Measurements from ENCODE around the gene PLXDC1. TPM values are rescaled to one million over a fixed set of nuclear protein-coding genes. Genes with fewer than 3 reads are reported as not detected.
"Not testable (repeated sequence)": the region's sequence is repeated elsewhere in the genome, so short reads cannot be mapped to it uniquely, and the experiment has no call there.

PLXDC1 gene
- total RNA-seq, 1 donor from 2014 or later: 0.60 TPM

DNA sequence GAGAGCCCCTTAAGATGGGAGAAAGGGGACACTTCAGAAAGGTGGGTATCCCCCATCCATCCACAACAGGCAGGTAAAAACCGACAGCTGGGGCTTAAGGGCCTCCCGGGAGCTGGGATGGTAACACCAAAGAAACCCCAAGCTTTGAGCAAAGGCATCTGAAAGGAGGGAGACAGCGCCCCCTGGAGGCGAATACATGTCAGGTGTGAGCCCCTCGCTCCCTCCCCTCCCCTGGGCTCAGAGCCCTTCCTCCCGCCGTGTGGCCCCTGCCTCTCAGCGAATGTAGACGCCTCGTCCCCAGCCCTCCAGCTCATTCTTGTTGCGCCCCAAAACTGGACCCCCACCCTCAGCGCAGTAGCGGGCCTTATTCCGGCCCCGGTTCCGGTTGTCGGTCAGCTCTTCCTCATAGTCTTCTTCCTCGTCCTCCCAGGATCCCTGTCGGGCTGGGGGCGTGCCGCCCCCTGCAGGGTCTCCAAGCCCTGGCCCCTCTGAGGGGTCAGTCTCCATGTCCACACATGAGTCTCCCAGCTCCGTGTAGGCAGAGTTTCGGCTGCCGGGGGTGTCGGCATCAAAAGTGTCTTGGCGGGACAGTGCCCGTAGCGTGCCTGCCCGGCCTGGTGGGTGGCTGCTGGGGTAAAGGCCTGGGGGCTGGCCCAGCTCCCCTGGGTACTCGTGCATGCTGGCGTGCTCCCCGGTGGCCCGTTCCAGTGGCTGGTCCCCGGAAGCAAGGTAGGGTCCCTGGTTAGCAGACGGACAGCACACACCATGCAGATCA lies 23.7 kb upstream of the PLXDC1 start:
- intact Hi-C loops (cut with micrococcal nuclease): loop anchor here (1.0 kb wide), 3 partner anchors 10 to 192 kb away; no protein-coding TSS in a partner anchor
- Mint-ChIP-seq H3K27ac (no peak overlapping the region), H3K4me3 (no peak overlapping the region), H3K36me3 (ENCODE audit: low read depth) (peaks cover 9% of the 10 kb centered on the region), H3K27me3 (ENCODE audit: insufficient read depth) (peaks cover 5% of the 10 kb centered on the region), H3K9me3 (no peaks in the 10 kb centered on the region), H3K4me1 (ENCODE audit: low read depth) (peaks cover 7% of the 10 kb centered on the region)
- peak; percentile 58 for DNase-seq (ENCODE audit: low spot score)

DNA sequence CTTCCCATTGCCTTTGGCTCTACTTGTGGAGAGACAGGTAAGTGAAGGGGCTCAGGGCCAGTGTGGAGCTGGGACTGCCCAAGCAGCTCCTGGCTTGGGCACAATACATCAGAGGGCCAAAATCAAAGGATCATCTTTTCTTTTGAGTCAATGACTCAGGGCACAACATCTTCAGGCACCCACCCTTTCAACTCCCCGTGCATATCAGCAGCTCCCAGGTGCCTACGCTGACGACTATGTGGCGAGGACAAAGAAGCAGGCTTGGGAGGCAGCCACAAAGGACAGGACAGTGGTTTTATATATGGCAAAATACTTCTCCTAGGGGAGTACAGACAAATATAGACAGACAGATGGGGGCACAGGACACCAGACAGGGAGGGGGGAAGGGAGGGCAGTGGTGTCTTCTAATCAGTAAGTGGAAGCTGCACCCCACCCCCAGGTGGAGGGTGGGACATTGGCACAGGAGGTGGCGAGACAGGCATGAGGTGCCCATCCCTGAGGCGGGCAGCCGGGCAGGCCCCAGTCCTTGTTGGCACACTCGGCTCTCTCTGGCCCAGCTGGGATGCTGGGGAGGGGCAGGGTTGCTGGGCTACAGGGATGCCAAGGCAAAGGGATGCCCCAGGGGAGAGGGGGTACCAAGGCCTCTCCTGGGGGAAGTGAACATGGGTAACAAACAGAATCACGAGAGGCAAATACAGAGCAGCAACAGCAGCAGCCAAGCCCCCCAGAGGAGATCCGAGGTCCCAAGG lies 22.3 kb upstream of the PLXDC1 start:
- no peak for DNase-seq (ENCODE audit: low spot score)
- intact Hi-C loops (cut with micrococcal nuclease): no loop called here
- Mint-ChIP-seq H3K4me3 (no peak overlapping the region), H3K27me3 (ENCODE audit: insufficient read depth) (peaks cover 5% of the 10 kb centered on the region), H3K9me3 (no peaks in the 10 kb centered on the region), H3K4me1 (ENCODE audit: low read depth) (peaks cover 7% of the 10 kb centered on the region), H3K36me3 (ENCODE audit: low read depth) (peaks cover 9% of the 10 kb centered on the region), H3K27ac (no peak overlapping the region)

DNA sequence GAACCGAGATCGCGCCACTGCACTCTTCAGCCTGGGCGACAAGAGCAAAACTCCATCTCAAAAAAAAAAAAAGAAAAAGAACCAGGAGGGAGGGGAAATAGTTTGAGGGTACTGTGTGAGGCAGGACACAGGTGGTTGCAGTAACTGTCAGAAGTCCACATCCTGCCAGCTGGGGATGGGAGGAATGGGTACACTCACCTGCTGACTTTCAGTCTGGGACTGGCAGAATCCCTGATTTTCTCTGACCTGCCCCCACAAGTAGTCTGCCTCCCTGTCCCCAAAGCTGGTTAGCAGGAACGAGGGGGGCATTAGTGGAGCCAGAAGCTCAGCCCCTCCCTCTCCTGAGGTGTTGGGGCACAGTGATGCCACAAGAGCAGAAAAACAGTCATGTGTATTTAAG lies 21.6 kb upstream of the PLXDC1 start:
- intact Hi-C loops (cut with micrococcal nuclease): no loop called here
- H3K36me3 Mint-ChIP-seq (ENCODE audit: low read depth): peaks cover 8% of the 10 kb centered on the region
- peaks cover 7% of the 10 kb centered on the region for H3K4me1 Mint-ChIP-seq (ENCODE audit: low read depth)
- H3K4me3 Mint-ChIP-seq: no peak overlapping the region
- peaks cover 5% of the 10 kb centered on the region for H3K27me3 Mint-ChIP-seq (ENCODE audit: insufficient read depth)
- DNase-seq (ENCODE audit: low spot score): no peak
- H3K27ac Mint-ChIP-seq: no peak overlapping the region
- no peaks in the 10 kb centered on the region for H3K9me3 Mint-ChIP-seq

DNA sequence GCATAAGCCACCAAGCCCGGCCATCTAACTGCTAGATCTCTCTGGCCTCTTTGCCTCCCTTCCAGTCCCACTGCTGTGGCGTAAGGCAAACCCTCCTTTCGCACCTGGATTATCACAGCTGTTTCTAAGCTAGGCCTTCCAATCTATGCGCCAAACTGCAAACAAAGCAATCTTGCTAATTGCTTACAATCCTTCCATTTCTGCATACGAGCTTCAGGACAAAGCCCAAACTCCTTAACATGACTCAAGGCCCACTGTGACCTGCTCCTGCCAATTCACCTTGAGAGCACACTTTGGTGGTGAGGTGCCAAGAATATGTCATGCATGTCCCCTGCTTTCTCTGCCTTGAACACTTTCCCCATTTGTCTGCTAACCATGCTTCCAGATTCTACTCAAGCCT lies 20.5 kb upstream of the PLXDC1 start:
- DNase-seq (ENCODE audit: low spot score): no peak
- H3K4me3 Mint-ChIP-seq: no peak overlapping the region
- no peak overlapping the region for H3K27ac Mint-ChIP-seq
- peaks cover 11% of the 10 kb centered on the region for H3K27me3 Mint-ChIP-seq (ENCODE audit: insufficient read depth)
- intact Hi-C loops (cut with micrococcal nuclease): no loop called here
- peaks cover 17% of the 10 kb centered on the region for H3K4me1 Mint-ChIP-seq (ENCODE audit: low read depth)
- peaks cover 8% of the 10 kb centered on the region for H3K36me3 Mint-ChIP-seq (ENCODE audit: low read depth)
- H3K9me3 Mint-ChIP-seq: no peaks in the 10 kb centered on the region

DNA sequence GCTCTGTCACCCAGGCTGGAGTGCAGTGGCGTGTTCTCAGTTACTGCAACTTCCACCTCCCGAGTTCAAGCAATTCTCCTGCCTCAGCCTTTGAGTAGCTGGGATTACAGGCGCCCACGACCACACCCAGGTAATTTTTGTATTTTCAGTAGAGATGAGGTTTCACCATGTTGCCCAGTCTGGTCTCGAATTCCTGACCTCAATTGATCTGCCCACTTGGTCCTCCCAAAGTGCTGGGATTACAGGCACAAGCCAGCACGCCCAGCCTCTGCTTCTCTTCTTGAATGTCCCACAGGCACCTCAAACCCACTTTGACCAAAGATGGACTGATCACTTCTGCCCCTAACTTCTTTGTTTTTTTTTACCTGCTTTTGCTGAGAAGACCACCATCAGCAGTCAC lies 19.1 kb upstream of the PLXDC1 start:
- no peak for DNase-seq (ENCODE audit: low spot score)
- Mint-ChIP-seq H3K4me3 (no peak overlapping the region), H3K27me3 (ENCODE audit: insufficient read depth) (peaks cover 22% of the 10 kb centered on the region), H3K4me1 (ENCODE audit: low read depth) (peaks cover 28% of the 10 kb centered on the region), H3K9me3 (no peaks in the 10 kb centered on the region), H3K36me3 (ENCODE audit: low read depth) (no peaks in the 10 kb centered on the region), H3K27ac (no peak overlapping the region)
- intact Hi-C loops (cut with micrococcal nuclease): no loop called here

DNA sequence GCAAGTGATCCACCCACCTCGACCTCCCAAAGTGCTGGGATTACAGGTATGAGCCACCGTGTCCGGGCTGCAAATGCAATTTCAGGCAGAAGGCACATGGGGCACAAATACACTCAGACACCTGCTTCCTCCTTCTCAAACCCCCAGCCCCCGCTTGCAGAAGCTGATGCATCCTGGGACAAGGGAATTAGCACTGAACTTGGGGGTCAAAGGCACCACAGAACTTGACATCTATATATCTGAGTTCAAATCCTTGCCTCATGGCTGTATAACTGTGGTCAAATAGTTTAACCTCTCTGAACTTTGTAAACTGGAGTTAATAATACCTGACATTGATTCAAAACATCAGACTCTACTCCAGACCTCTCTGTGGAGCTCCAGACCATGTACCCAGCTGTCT lies 18.7 kb upstream of the PLXDC1 start:
- H3K36me3 Mint-ChIP-seq (ENCODE audit: low read depth): no peaks in the 10 kb centered on the region
- DNase-seq (ENCODE audit: low spot score): no peak
- H3K27ac Mint-ChIP-seq: no peak overlapping the region
- H3K4me1 Mint-ChIP-seq (ENCODE audit: low read depth): peaks cover 29% of the 10 kb centered on the region
- no peaks in the 10 kb centered on the region for H3K9me3 Mint-ChIP-seq
- H3K4me3 Mint-ChIP-seq: no peak overlapping the region
- peaks cover 24% of the 10 kb centered on the region for H3K27me3 Mint-ChIP-seq (ENCODE audit: insufficient read depth)
- intact Hi-C loops (cut with micrococcal nuclease): no loop called here

DNA sequence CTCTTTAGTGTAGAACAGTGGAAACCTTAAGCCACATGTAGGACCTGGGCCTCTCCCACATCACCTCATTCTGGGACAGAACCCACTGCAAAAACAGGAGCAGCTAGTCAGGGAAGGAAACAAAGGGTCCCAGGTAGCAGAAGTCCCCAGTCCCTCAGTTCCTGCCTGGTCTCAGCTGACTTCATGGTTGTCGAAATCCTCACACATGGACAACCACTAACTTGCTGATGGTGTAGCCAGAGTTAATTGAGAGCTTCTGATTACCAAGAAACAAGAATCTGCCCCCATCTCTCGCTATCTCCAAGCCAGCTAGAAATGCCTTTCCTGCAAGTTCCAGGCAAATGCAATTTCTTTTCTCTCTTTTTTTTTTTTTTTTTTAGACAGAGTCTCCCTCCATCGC lies 18.1 kb upstream of the PLXDC1 start:
- Mint-ChIP-seq H3K4me3 (no peak overlapping the region), H3K36me3 (ENCODE audit: low read depth) (no peaks in the 10 kb centered on the region), H3K4me1 (ENCODE audit: low read depth) (peaks cover 35% of the 10 kb centered on the region), H3K9me3 (no peaks in the 10 kb centered on the region), H3K27me3 (ENCODE audit: insufficient read depth) (peaks cover 30% of the 10 kb centered on the region), H3K27ac (no peak overlapping the region)
- DNase-seq (ENCODE audit: low spot score): no peak
- intact Hi-C loops (cut with micrococcal nuclease): no loop called here

DNA sequence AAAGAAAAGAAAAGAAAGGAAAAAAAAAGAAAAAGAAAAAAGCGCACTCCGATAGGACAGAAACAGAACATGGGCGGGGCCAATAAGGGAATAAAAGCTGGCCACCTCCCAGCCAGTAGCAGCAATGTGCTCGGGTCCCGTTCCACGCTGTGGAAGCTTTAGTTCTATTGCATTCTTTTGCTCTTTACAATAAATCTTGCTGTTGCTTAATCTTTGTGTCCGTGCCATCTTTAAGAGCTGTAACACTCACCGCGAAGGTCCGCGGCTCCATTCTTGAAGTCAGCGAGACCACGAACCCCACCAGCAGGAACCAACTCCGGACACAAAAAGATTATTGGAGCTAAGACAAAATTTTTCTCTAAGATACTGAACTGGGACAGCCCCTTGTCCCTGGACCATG lies 17.7 kb upstream of the PLXDC1 start:
- DNase-seq (ENCODE audit: low spot score): no peak
- peaks cover 31% of the 10 kb centered on the region for H3K27me3 Mint-ChIP-seq (ENCODE audit: insufficient read depth)
- H3K9me3 Mint-ChIP-seq: no peaks in the 10 kb centered on the region
- H3K4me1 Mint-ChIP-seq (ENCODE audit: low read depth): peaks cover 37% of the 10 kb centered on the region
- H3K27ac Mint-ChIP-seq: no peak overlapping the region
- intact Hi-C loops (cut with micrococcal nuclease): no loop called here
- no peak overlapping the region for H3K4me3 Mint-ChIP-seq
- no peaks in the 10 kb centered on the region for H3K36me3 Mint-ChIP-seq (ENCODE audit: low read depth)

DNA sequence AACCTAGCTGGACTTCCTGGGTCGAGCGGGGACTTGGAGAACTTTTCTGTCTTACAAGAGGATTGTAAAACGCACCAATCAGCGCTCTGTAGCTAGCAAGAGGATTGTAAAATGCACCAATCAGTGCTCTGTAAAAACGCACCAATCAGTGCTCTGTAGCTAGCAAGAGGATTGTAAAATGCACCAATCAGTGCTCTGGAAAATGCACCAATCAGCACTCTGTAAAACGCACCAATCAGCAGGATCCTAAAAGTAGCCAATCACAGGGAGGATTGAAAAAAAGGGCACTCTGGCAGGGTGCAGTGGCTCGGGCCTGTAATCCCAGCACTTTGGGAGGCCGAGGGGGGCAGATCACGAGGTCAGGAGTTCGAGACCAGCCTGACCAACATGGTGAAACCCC lies 17.1 kb upstream of the PLXDC1 start:
- intact Hi-C loops (cut with micrococcal nuclease); H3K4me3 Mint-ChIP-seq; DNase-seq (ENCODE audit: low spot score); H3K36me3 Mint-ChIP-seq (ENCODE audit: low read depth); H3K27ac Mint-ChIP-seq; H3K9me3 Mint-ChIP-seq: not testable (repeated sequence)
- Mint-ChIP-seq H3K27me3 (ENCODE audit: insufficient read depth) (peaks cover 33% of the 10 kb centered on the region), H3K4me1 (ENCODE audit: low read depth) (peaks cover 37% of the 10 kb centered on the region)

DNA sequence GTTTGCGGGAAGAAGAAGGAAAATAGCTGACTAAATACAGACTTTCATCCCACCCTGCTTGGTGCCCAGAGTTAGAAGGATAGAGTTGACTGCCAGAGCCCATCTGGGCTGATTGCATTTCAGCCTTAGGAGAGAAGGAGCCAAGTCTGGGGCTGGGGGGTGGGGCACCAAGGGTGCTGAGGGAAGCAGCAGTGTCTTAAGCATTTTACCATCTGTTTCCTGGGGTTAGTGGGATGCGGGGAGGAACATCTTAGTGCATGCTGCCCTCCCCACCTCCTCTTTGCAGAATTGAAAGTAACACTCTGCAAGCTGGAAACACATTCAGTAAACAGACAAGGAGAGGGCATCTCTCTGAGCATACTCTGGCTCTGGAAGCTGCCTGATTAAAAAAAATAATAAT lies 16.0 kb upstream of the PLXDC1 start:
- peak overlapping the region; percentile 19 for H3K4me3 Mint-ChIP-seq
- H3K27me3 Mint-ChIP-seq (ENCODE audit: insufficient read depth): peaks cover 33% of the 10 kb centered on the region
- peak overlapping the region; percentile 21 for H3K27ac Mint-ChIP-seq
- DNase-seq (ENCODE audit: low spot score): no peak
- H3K36me3 Mint-ChIP-seq (ENCODE audit: low read depth): no peaks in the 10 kb centered on the region
- no peaks in the 10 kb centered on the region for H3K9me3 Mint-ChIP-seq
- intact Hi-C loops (cut with micrococcal nuclease): no loop called here
- peaks cover 37% of the 10 kb centered on the region for H3K4me1 Mint-ChIP-seq (ENCODE audit: low read depth)

DNA sequence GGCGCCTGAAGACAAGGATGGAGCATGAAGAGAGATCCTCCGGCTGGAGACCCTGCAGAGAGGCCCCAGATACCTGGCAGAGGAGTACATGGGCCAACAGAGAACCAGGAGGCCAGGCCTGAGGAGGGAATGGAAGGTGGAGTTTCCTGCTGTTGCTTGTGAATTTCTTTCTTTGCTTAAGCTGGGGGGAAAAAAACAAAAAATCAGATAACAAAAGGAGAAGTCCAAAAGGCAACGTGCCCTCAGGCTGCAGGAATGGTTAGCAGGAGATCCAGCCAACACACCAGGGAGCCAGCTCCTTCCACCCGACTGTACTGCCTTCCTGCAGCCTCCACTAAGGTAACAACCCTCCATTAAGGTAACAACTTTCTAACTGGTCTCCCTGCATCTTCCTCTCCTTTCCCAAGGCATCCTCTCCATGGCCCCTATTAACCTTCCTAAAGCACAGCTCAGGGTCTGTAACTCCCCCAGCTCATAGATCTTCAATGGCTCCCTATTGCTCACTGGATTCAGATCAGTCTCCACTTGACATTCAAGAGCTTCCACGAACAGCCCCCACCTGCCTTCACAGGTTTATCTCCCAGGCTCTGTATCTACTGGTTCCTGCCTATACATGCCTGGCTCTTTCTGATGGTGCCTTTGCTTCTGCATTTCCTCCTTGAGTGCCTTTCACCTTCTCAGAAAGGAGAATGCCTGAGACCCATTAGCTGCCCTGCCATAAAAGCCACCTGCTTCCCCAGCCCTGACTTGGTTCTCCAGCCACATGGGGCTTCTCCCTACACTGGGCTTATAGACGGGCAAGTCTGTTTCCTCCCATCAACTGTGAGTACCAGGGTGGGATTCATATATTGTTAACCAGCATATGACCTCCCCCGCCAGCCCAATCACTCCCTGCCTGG lies 15.2 kb upstream of the PLXDC1 start:
- DNase-seq (ENCODE audit: low spot score): no peak
- Mint-ChIP-seq H3K36me3 (ENCODE audit: low read depth) (no peaks in the 10 kb centered on the region), H3K27me3 (ENCODE audit: insufficient read depth) (peaks cover 33% of the 10 kb centered on the region), H3K4me1 (ENCODE audit: low read depth) (peaks cover 29% of the 10 kb centered on the region), H3K27ac (no peak overlapping the region), H3K9me3 (no peaks in the 10 kb centered on the region), H3K4me3 (peak overlapping the region; percentile 19)
- intact Hi-C loops (cut with micrococcal nuclease): no loop called here

DNA sequence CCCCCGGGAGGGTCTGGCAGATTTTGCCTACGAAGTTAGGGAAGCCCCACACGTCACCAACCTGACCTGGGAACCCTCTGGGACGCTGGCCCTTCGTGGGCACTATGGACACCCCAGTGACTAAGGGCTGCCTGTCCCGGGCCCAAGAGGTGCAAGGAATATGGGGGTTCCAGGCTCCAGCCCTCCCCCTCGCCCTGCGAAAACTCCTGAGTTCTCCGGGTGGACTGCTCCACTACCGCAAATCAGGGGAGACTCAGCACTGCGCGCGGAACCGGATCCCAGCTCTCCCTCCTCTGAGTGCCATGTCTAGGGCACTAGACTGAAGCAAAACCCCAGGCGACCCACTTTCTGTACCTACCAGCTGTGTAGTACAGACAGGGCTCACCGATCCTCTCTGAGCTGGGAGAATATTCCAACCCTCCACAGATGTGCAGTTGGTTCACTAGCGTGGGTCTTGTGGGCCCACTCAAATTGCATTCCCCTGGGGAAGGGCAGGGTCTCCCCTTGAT lies 14.5 kb upstream of the PLXDC1 start, which contains the start of gene ARL5C:
TSS of gene ARL5C (minus strand) at position 321 of the 509 bp plus-strand sequence. CDS start 401 bp downstream, outside the sequence.
- no peak for DNase-seq (ENCODE audit: low spot score)
- Mint-ChIP-seq H3K4me1 (ENCODE audit: low read depth) (peaks cover 29% of the 10 kb centered on the region), H3K27ac (no peak within 1 kb of the TSS), H3K4me3 (peak within 1 kb of the TSS; percentile 80), H3K36me3 (ENCODE audit: low read depth) (no peaks in the 10 kb centered on the region), H3K9me3 (no peaks in the 10 kb centered on the region), H3K27me3 (ENCODE audit: insufficient read depth) (peaks cover 33% of the 10 kb centered on the region)
- intact Hi-C loops (cut with micrococcal nuclease): loop anchor here (1.0 kb wide), 1 partner anchor 9 kb away; no protein-coding TSS in a partner anchor
